ENCODE results near the gene RPS6KA1. TPM values are rescaled to one million over a fixed set of nuclear protein-coding genes. Genes with fewer than 3 reads are reported as not detected.

RPS6KA1 gene
- total and polyA plus RNA-seq, 10 of the 15 experiments (the other 5 are each of a cell fraction or from before 2014, with no cell fraction given), result 5.0 to 136 (median 91.5) TPM

DNA sequence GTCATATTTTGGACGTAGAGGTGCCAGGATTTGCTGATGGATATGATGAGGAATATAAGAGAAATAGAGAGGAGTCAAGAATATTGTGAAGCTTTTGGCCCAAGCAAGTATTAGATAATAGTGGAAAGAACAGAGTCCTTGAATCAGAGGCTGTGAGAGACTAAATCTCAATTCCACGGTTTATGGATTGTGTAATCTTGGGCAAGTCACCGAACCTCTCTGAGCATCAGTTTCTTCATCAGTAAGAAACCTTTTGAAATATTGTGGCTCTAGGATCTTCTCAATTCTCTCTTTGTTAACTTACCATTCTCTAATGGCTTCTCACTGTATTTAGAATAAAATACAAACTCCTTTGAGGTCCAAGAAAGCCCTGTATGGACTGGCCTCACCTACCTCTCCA lies 77.6 kb downstream of the RPS6KA1 start:
- Histone ChIP-seq H3K27ac (ENCODE audit: control insufficient read depth, insufficient read depth) (no peak overlapping the region), H3K9me3 (replicated peaks; ENCODE audit: control insufficient read depth, insufficient read depth, low read length) (no peaks in the 10 kb centered on the region), H3K79me2 (ENCODE audit: control insufficient read depth, insufficient read depth, low read length) (no peaks in the 10 kb centered on the region), H3K9ac (ENCODE audit: control insufficient read depth, insufficient read depth, low read length) (no peak overlapping the region), H3K4me2 (ENCODE audit: control insufficient read depth, insufficient read depth) (no peak overlapping the region), H3K4me3 (no peak overlapping the region), H3K27me3 (replicated peaks in 1 of 2; ENCODE audit: control insufficient read depth in 2 of 2, insufficient read depth in 2 of 2, low read length in 1 of 2) (no peaks in the 10 kb centered on the region), H3K4me1 (ENCODE audit: control insufficient read depth, insufficient read depth, low read length) (peaks cover 10% of the 10 kb centered on the region), H2AFZ (ENCODE audit: control insufficient read depth, low read depth, low read length) (no peak overlapping the region), H4K20me1 (ENCODE audit: control insufficient read depth, insufficient read depth) (no peaks in the 10 kb centered on the region), H3K36me3 (ENCODE audit: control insufficient read depth in 2 of 2, insufficient read depth in 2 of 2, low read length in 1 of 2) (no peaks in the 10 kb centered on the region)
- ChIA-PET POLR2A (interaction anchor here (0.7 to 0.9 kb wide), 3 partner anchors 10 to 181 kb away, joined by 3 to 6 read pairs (median 3); partner anchors contain the start of gene PIGV), RAD21 (ENCODE audit: unreplicated experiment) (interaction anchor here (0.6 to 13.9 kb wide), 4 partner anchors 24 to 258 kb away, joined by 3 to 262 read pairs (median 4); partner anchors contain the start of gene PIGV), CTCF (interaction anchor here (0.6 to 14.6 kb wide), 3 partner anchors 65 to 182 kb away, joined by 3 to 450 read pairs (median 3); partner anchors contain the start of gene PIGV), SMC1A (ENCODE audit: uncharacterized antibody, unreplicated experiment) (interaction anchor here (0.7 to 11.0 kb wide), 6 partner anchors 15 to 226 kb away, joined by 3 to 268 read pairs (median 6); partner anchors contain the start of gene PIGV)
- DNase-seq (ENCODE audit: low read depth, low spot score), result no peak
- no peak for FAIRE-seq
- ATAC-seq, result no peak
- WGBS (ENCODE audit: insufficient coverage, insufficient replicate concordance, low lambda C conversion rate, missing lambda C conversion rate), result 78% methylated on average over 3 of the region's 3 CpGs
- BruUV-seq (replicated peaks), result no TSS peak
- in situ Hi-C loops (cut with MboI) (loop anchor here (5.0 kb wide), 2 partner anchors 180 to 270 kb away; partner anchors contain the start of gene PIGV), intact Hi-C loops (cut with micrococcal nuclease; ENCODE audit: unreplicated experiment) (no loop called here)
- TF ChIP-seq SRF (IDR thresholded peaks at IDR 0.05; ENCODE audit: low read depth in 2 of 2, low read length in 2 of 2) (no peak), NR2C2 (IDR thresholded peaks at IDR 0.05; ENCODE audit: borderline replicate concordance, control insufficient read depth, insufficient read length, low read depth) (no peak)
- TF ChIP-seq, protein P1, sequence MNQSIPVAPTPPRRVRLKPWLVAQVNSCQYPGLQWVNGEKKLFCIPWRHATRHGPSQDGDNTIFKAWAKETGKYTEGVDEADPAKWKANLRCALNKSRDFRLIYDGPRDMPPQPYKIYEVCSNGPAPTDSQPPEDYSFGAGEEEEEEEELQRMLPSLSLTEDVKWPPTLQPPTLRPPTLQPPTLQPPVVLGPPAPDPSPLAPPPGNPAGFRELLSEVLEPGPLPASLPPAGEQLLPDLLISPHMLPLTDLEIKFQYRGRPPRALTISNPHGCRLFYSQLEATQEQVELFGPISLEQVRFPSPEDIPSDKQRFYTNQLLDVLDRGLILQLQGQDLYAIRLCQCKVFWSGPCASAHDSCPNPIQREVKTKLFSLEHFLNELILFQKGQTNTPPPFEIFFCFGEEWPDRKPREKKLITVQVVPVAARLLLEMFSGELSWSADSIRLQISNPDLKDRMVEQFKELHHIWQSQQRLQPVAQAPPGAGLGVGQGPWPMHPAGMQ (IDR thresholded peaks at IDR 0.05; ENCODE audit: borderline replicate concordance), result no peak

DNA sequence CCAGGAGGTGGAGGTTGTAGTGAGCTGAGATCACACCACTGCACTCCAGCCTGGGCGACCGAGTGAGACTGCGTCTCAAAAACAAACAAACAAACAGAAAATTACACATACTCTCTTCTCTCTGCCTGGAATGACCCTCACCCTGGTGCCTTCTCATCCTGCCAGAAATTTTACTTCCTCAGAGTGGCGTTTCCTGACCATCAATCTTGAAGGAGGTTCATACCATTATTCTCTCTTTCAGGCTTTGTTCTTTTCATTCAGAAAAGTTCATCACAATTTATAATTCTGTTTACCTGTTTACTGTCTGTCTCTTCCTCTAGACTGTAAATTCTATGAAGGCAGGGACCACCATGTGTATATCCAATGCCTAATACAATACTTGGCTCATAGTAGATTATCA lies 79.3 kb downstream of the RPS6KA1 start:
- Histone ChIP-seq H3K79me2 (ENCODE audit: control insufficient read depth, insufficient read depth, low read length) (no peaks in the 10 kb centered on the region), H3K27me3 (replicated peaks in 1 of 2; ENCODE audit: control insufficient read depth in 2 of 2, insufficient read depth in 2 of 2, low read length in 1 of 2) (no peaks in the 10 kb centered on the region), H3K4me3 (no peak overlapping the region), H3K36me3 (ENCODE audit: control insufficient read depth in 2 of 2, insufficient read depth in 2 of 2, low read length in 1 of 2) (no peaks in the 10 kb centered on the region), H3K27ac (ENCODE audit: control insufficient read depth, insufficient read depth) (no peak overlapping the region), H2AFZ (ENCODE audit: control insufficient read depth, low read depth, low read length) (no peak overlapping the region), H3K4me2 (ENCODE audit: control insufficient read depth, insufficient read depth) (no peak overlapping the region), H4K20me1 (ENCODE audit: control insufficient read depth, insufficient read depth) (no peaks in the 10 kb centered on the region), H3K4me1 (ENCODE audit: control insufficient read depth, insufficient read depth, low read length) (no peaks in the 10 kb centered on the region), H3K9ac (ENCODE audit: control insufficient read depth, insufficient read depth, low read length) (no peak overlapping the region), H3K9me3 (replicated peaks; ENCODE audit: control insufficient read depth, insufficient read depth, low read length) (no peaks in the 10 kb centered on the region)
- intact Hi-C loops (cut with micrococcal nuclease; ENCODE audit: unreplicated experiment), result no loop called here
- DNase-seq (ENCODE audit: low read depth, low spot score) (no peak), ATAC-seq (no peak), FAIRE-seq (no peak)
- WGBS (ENCODE audit: insufficient coverage, insufficient replicate concordance, low lambda C conversion rate, missing lambda C conversion rate), result 14% methylated on average over 4 of the region's 4 CpGs
- POLR2A ChIA-PET, result interaction anchor here (0.7 kb wide), 3 partner anchors 18 to 180 kb away, joined by 4 to 5 read pairs (median 4); no protein-coding TSS in a partner anchor
- in situ Hi-C loops (cut with MboI), result loop anchor here (5.0 kb wide), 2 partner anchors 178 to 268 kb away; partner anchors contain the start of gene PIGV
- SMC1A ChIA-PET (ENCODE audit: uncharacterized antibody, unreplicated experiment), result interaction anchor here (0.6 to 11.0 kb wide), 5 partner anchors 69 to 181 kb away, joined by 3 to 268 read pairs (median 4); partner anchors contain the start of gene PIGV
- CTCF ChIA-PET, result interaction anchor here (0.7 to 14.6 kb wide), 7 partner anchors 7 to 180 kb away, joined by 3 to 450 read pairs (median 4); partner anchors contain the start of gene PIGV
- BruUV-seq (replicated peaks), result no TSS peak
- RAD21 ChIA-PET (ENCODE audit: unreplicated experiment), result interaction anchor here (0.7 to 13.9 kb wide), 6 partner anchors 10 to 256 kb away, joined by 3 to 262 read pairs (median 6); partner anchors contain the start of gene PIGV
- no peak for TF ChIP-seq SREBF1 (IDR thresholded peaks at IDR 0.05; ENCODE audit: low read length)
- peak; percentile 49 for TF ChIP-seq RAD21 (IDR thresholded peaks at IDR 0.05; ENCODE audit: insufficient read depth, low read depth, low read length)
- TF ChIP-seq, protein P2, sequence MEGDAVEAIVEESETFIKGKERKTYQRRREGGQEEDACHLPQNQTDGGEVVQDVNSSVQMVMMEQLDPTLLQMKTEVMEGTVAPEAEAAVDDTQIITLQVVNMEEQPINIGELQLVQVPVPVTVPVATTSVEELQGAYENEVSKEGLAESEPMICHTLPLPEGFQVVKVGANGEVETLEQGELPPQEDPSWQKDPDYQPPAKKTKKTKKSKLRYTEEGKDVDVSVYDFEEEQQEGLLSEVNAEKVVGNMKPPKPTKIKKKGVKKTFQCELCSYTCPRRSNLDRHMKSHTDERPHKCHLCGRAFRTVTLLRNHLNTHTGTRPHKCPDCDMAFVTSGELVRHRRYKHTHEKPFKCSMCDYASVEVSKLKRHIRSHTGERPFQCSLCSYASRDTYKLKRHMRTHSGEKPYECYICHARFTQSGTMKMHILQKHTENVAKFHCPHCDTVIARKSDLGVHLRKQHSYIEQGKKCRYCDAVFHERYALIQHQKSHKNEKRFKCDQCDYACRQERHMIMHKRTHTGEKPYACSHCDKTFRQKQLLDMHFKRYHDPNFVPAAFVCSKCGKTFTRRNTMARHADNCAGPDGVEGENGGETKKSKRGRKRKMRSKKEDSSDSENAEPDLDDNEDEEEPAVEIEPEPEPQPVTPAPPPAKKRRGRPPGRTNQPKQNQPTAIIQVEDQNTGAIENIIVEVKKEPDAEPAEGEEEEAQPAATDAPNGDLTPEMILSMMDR (IDR thresholded peaks at IDR 0.05 in 2 of 3, conservative IDR thresholded peaks at IDR 0.05 in 1 of 3; ENCODE audit: control insufficient read depth in 2 of 3, extremely low read depth in 1 of 3, insufficient read depth in 1 of 3, low read depth in 3 of 3, low read length in 3 of 3), result peak in 1 of 3 experiments; percentile 35; a peak in 2 of 6 replicates
- peak; percentile 46; the same call in 1 of the 2 replicates for TF ChIP-seq SMC3 (IDR thresholded peaks at IDR 0.05; ENCODE audit: borderline replicate concordance, low read length)
